Ureter (tissue), 1 donor: ENCODE data around the gene NEK8. TPM values are rescaled to one million over a fixed set of nuclear protein-coding genes. Genes with fewer than 3 reads are reported as not detected.
"Not testable (repeated sequence)": the region's sequence is repeated elsewhere in the genome, so short reads cannot be mapped to it uniquely, and the experiment has no call there.

Experiments
- DNase-seq: peaks from one replicate; pipeline ENCODE4 v3.0.0-alpha.2; 2020; ENCODE audit warnings: low spot score
- total RNA-seq: library from RNA; stranded (reverse); gene quantifications from one replicate; pipeline ENCODE4 v1.2.4, GENCODE V29; 2023
- donor health status: DM: yes; HTN: yes; CAD: no.

The NEK8 gene
- total RNA-seq, 1 donor from 2014 or later = 14.9 TPM

DNA sequence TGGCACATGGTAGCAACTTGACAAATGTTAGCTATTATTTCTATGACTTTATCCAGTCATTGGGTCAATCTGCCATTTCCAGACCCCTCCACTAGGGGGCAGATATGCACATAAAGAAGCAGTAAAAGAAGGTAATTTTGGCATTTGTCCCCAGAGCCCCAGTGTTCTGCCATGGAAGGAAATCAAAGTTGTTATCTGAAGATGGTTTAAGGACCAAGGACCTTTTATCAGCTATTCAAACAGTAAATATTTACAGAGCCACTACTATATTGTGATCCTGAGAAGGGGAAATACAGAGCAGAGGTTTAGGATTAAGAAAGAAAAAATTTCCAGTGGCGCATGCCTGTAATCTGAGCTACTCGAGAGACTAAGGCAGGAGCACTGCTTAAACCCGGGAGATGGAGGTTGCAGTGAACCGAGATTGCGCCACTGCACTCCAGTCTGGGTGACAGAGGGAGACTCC is 35.2 kb downstream of the NEK8 start:
- DNase-seq = peak; percentile 83

DNA sequence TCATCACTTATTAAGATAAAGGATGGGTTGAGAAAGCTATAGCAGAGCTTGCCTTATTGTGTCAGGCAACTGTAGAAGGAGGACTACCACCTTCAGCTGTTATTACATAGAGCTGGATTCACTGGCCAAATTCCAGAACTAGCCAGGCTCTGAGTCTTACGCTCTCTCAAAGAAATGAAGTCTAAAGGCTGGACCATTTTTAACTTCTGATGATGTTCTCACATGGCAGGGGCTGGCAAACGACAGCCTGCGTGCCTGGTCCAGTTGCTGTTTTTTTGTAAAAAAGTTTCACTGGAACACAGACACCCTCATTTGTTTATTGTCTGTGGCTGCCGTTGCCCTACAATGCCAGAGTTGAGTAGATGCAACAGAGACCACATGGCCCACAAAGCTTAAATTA is 36.5 kb downstream of the NEK8 start:
- DNase-seq = no peak

DNA sequence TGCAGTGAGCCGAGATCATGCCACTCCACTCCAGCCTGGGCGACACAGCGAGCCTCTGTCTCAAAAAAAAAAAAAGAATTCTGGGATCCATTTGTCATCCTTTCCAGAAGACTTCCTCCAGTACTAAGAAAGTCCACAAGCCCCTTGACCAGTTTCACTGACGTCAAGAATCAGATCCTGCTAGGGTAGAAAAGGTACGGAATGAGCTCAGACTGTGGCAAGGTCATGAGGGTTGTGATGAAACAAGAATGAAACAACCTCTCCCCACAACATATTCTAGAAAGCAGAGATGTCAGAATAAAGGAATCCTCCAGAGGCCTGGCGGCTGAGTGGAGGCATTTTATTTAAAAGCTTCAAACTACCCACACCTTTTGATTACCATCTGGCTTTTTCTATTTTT is 45.1 kb downstream of the NEK8 start:
- no peak for DNase-seq

GRCh38 chr17:28774206-28774605 is 45.6 kb downstream of the NEK8 start:
- DNase-seq = no peak

DNA sequence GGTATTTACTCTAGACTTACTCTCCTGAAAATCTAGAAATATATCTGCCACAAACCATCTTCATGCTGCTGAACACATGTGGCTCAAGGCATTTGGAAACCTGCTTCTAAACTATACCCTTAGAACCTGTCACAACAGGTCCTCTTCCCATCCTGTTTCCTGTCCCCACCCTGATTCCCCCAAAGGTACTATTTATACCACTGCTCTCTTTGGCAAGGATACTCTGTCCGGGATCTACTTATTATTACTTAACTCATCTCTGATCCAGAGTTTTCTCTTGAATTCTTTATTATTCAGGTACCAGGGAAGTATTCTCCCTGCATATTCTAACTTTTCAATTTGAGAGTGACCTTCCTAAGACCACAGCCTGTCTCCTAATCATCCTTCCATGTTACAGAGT is 48.6 kb downstream of the NEK8 start:
- DNase-seq = no peak

- not testable (repeated sequence) for DNase-seq
These were observed 51.0 kb downstream of the NEK8 start for GRCh38 chr17:28779601-28780000.

DNA sequence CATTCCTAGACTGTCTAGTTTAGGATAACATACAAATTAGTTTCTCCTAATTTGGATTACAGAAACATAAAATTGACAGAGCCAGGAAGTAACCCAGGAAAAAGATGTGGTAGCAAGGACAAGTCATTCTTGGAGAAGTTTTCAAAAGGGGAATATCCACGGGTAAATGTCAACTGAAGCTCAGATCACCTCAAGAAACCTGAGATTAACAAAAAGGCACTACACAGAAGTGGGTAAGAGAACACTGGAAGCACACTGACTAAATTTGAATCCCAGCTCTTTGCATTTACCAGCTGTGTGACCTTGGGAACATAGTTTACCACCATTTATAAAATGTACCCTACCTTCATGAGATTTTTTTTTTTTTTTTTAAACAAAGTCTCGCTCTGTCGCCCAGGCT is 54.6 kb downstream of the NEK8 start:
- no peak for DNase-seq

DNA sequence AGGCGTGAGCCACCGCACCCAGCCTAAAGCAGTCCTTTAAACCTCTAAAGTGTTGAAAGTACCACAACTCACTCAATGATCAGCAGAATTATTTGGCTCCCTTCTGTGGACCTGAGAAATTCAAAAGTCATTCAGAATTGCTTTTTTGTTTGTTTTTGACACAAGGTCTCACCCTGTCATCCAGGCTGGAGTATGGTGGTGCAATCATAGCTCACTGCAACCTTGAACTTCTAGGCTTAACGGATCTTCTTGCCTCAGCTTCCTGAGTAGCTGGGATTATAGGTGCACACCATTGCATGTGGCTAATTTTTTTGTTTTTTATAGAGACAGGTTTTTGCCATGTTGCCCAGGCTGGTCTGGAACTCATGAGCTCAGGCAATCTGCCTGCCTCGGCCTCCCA is 59.5 kb downstream of the NEK8 start:
- no peak for DNase-seq

Other genes with a start within 250 kb of the NEK8 start
- 1.5 TPM for gene FOXN1, start 222.4 kb upstream of the NEK8 start, total RNA-seq
- 37.5 TPM for gene UNC119, start 176.2 kb upstream of the NEK8 start, total RNA-seq
- gene PIGS, start 157.3 kb upstream of the NEK8 start, total RNA-seq = 52.9 TPM
- 15.7 TPM for gene ALDOC, start 151.9 kb upstream of the NEK8 start, total RNA-seq
- gene SPAG5, start 129.8 kb upstream of the NEK8 start, total RNA-seq = 8.5 TPM
- gene RSKR, start 114.6 kb upstream of the NEK8 start, total RNA-seq = 27.5 TPM
- gene BLTP2, start 83.6 kb upstream of the NEK8 start, total RNA-seq = 210 TPM
- gene SDF2, start 66.9 kb upstream of the NEK8 start, total RNA-seq = 49.2 TPM
- gene SUPT6H, start 66.6 kb upstream of the NEK8 start, total RNA-seq = 96.9 TPM
- 1.1 TPM for gene PROCA1, start 16.9 kb upstream of the NEK8 start, total RNA-seq
- 82.9 TPM for gene RAB34, start 10.9 kb upstream of the NEK8 start, total RNA-seq
- 1,937 TPM for gene RPL23A, start 8.8 kb upstream of the NEK8 start, total RNA-seq
- 18.1 TPM for gene TLCD1, start 2.6 kb upstream of the NEK8 start, total RNA-seq
- 186 TPM for gene TRAF4, start 15.2 kb downstream of the NEK8 start, total RNA-seq
- gene FAM222B, start 114.0 kb downstream of the NEK8 start, total RNA-seq = 28.8 TPM
- 40.3 TPM for gene ERAL1, start 126.2 kb downstream of the NEK8 start, total RNA-seq
- 255 TPM for gene FLOT2, start 168.9 kb downstream of the NEK8 start, total RNA-seq
- gene DHRS13, start 174.3 kb downstream of the NEK8 start, total RNA-seq = 27.3 TPM
- gene PHF12, start 222.7 kb downstream of the NEK8 start, total RNA-seq = 69.4 TPM